Lower leg skin (tissue), 4 donors: Measurements from ENCODE around the gene NKIRAS2. TPM values are rescaled to one million over a fixed set of nuclear protein-coding genes. Genes with fewer than 3 reads are reported as not detected.
A peak's percentile ranks its signal among the peaks of the same experiment; 100 is the strongest.

Experiments used
- DNase-seq, 2 donors: peaks; one replicate each; pipeline ENCODE4 v3.0.0-alpha.2; 2019; ENCODE audit warnings: low spot score in 2 of 2
- H3K4me3 ChIP-seq: fragments of 200-600 bp; sonication (generic); 2 replicates; pipeline ENCODE4 v1.5.1; 2017; ENCODE audit warnings: mild to moderate bottlenecking, low read depth; ENCODE audit not compliant: poor library complexity, severe bottlenecking
- POLR2A ChIP-seq, 2 donors: fragments of 450-650 bp; IDR thresholded peaks; one replicate each; pipeline ENCODE4 v1.6.1; 2016 to 2017; ENCODE audit warnings: antibody characterized with exemption in 2 of 2, mild to moderate bottlenecking in 1 of 2, moderate library complexity in 1 of 2
- WGBS, 2 donors: methylation state at CpG; one replicate each; pipeline ENCODE4 v1.1.5; 2018; 5-methylcytosine and 5-hydroxymethylcytosine counted together
- intact Hi-C: fragments of 100-400 bp; cut with DNase I; formaldehyde crosslinking; loops from one replicate; pipeline ENCODE4 v1.15.0; 2023; ENCODE audit warnings: low total_unique reads
- total RNA-seq, 4 donors: library from RNA; depleted of rRNA; stranded (reverse); fragments of >200 nt; gene quantifications; one replicate each; pipeline ENCODE4 v1.1.0, GENCODE V29; 2016
- TF ChIP-seq, protein P1 (sequence below), 3 donors: fragments of 450-650 bp; IDR thresholded peaks; one replicate each; pipeline ENCODE4 v1.5.1; 2016; ENCODE audit warnings: antibody characterized with exemption in 3 of 3, mild to moderate bottlenecking in 3 of 3, moderate library complexity in 2 of 3

NKIRAS2 gene
- total RNA-seq, 4 donors from 2014 or later = 44.6 to 57.9 (median 52.3) TPM

DNA sequence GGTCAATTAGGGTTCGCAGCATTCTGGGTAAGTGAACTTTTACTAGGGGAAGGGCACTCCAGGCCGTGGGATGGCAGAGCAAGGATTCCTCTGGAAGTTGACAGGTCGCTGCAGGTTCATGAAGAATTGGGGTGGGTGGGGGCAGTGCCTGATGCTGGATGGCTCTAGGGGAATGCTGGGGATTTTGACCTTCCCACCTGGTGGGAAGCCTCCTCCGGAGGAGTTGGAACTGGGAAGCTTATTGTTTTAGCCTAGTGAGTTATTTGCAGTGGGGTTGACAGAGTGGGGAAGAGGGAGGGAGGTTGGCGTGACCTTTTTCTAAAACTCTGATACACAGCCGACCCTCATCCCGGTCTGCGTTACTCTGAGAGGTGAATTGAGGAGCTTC, 31.1 kb downstream of the NKIRAS2 start:
- DNase-seq = no peak
- TF ChIP-seq, protein P1, sequence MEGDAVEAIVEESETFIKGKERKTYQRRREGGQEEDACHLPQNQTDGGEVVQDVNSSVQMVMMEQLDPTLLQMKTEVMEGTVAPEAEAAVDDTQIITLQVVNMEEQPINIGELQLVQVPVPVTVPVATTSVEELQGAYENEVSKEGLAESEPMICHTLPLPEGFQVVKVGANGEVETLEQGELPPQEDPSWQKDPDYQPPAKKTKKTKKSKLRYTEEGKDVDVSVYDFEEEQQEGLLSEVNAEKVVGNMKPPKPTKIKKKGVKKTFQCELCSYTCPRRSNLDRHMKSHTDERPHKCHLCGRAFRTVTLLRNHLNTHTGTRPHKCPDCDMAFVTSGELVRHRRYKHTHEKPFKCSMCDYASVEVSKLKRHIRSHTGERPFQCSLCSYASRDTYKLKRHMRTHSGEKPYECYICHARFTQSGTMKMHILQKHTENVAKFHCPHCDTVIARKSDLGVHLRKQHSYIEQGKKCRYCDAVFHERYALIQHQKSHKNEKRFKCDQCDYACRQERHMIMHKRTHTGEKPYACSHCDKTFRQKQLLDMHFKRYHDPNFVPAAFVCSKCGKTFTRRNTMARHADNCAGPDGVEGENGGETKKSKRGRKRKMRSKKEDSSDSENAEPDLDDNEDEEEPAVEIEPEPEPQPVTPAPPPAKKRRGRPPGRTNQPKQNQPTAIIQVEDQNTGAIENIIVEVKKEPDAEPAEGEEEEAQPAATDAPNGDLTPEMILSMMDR (IDR thresholded peaks at IDR 0.05) = no peak
- no peak for TF ChIP-seq POLR2A (IDR thresholded peaks at IDR 0.05)
- 55% methylated on average over 8 of the region's 8 CpGs for WGBS, 2 donors
- H3K4me3 ChIP-seq = peak overlapping the region; percentile 32
- intact Hi-C loops = no loop called here

DNA sequence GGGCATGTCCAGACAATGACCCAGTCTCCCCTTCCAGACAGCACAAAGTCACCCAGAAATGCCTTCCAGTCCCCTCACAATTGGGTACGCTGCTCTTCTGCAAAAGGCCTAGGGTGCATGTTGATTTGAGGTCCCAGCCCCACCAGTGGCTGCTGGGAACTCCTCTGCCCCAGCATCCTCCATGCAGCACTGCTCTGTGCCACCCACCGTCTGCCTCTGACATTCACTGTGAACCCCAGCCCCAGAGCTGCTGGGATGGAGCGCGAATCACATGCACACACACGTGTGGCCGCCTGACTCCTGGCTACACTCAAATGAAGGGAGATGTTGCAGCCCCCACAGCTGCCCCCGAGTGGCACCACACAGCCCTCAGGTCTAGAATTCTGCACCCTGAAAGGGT, 31.8 kb downstream of the NKIRAS2 start:
- TF ChIP-seq, protein P1 (IDR thresholded peaks at IDR 0.05) = no peak
- no peak for TF ChIP-seq POLR2A (IDR thresholded peaks at IDR 0.05)
- intact Hi-C loops = no loop called here
- no peak for DNase-seq
- 88 to 90% methylated on average over 3 to 7 of the region's 7 CpGs for WGBS, 2 donors
- no peak overlapping the region for H3K4me3 ChIP-seq

DNA sequence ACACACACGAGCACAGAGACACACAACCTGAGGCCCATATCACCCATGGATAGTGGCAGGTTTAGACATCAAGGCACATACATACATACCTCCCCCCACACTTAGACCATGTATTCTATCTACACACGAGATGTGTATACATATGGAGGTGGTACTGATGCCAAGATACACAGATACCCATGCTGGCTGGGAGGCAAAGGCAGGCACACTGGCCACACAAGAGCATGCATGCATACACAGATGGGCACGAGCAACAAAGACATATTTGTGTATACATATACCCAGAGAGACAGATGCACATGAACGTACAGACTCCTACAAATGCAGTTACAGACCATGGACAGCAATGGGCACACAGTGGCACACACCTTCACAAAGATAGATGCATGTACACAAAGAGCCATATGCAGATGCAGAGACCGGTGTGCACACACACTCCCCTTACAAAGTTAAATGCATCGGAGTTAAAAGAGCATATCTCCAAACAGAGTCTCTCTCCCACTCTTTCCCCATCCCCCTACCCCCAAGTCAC, 32.5 kb downstream of the NKIRAS2 start:
- no peak overlapping the region for H3K4me3 ChIP-seq
- 78 to 87% methylated on average over 6 of the region's 6 CpGs for WGBS, 2 donors
- intact Hi-C loops = no loop called here
- no peak for DNase-seq
- TF ChIP-seq POLR2A (IDR thresholded peaks at IDR 0.05) = no peak
- TF ChIP-seq, protein P1 (IDR thresholded peaks at IDR 0.05) = no peak

DNA sequence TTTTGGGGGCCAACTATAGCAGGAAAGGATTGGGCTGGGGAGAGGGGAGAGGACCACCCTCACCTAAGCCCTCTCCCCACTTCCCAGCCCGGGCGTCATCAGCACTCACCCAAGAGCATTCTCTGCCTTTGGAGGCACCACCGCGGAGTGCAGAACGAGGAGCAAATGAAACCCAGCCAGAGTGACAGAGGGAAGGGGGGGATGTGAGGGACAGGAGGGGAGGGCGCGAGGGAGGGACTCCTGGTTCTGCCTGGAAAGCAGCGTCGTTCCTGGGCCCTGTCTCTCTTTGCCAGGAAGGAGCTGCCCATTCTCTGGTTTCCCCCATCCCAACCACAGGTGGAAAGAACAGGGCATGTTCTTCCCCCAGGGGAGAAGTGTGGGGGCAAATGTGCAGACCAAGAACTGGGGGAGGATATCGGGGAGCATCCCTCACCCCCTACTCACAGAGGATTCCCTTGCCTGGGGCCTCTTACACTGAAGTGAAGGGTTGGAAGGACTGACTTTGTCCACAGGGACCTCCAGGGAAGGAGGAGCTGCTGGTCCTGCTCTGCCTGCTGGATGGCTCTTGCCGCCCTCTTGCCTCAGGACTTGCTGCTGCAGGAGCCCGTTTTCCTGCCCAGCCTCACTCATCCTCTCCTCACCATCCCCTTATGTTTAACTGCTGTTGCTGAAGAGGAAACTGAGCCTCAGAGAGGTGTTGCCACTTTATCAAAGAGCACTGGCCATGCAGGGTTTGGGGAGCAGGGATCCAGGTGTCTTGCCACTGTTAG, 34.0 kb downstream of the NKIRAS2 start:
- intact Hi-C loops = no loop called here
- no peak for DNase-seq
- no peak overlapping the region for H3K4me3 ChIP-seq
- TF ChIP-seq, protein P1 (IDR thresholded peaks at IDR 0.05) = no peak
- no peak for TF ChIP-seq POLR2A (IDR thresholded peaks at IDR 0.05)
- 26 to 32% methylated on average over 12 of the region's 12 CpGs for WGBS, 2 donors

DNA sequence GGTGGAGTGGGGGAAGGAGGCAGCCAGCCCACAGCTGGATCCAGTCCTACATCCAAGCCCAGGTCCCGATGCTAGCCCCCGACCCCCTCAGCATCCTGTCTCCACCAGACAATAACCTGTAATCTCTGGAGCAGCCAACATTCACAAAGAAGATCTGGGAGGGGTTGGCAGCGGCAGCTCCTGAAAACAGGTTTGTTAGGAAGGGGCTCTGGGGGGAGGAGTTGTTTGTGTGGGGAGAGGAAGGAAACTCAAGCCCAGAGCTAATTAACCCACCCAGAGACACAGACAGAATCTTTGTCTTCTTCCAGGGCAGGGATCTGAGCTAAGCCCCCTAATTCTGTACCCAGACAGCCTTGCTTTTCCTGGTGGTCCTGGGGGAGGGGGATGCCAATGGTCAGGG, 35.1 kb downstream of the NKIRAS2 start:
- no peak for DNase-seq
- no peak overlapping the region for H3K4me3 ChIP-seq
- intact Hi-C loops = no loop called here
- 27 to 35% methylated on average over 3 of the region's 3 CpGs for WGBS, 2 donors
- TF ChIP-seq, protein P1 (IDR thresholded peaks at IDR 0.05) = no peak
- TF ChIP-seq POLR2A (IDR thresholded peaks at IDR 0.05) = no peak
